Adipose tissue (tissue), 3 donors: ENCODE results near the gene DNAJC1. TPM values are rescaled to one million over a fixed set of nuclear protein-coding genes. Genes with fewer than 3 reads are reported as not detected.
"Not testable (repeated sequence)": the region's sequence is repeated elsewhere in the genome, so short reads cannot be mapped to it uniquely, and the experiment has no call there.

Experiments used
- H3K27ac ChIP-seq: one replicate; pipeline ENCODE4 v1.5.1; 2013; ENCODE audit warnings: low read depth, low read length
- WGBS, 3 donors: extraction: QIAGEN DNeasy Blood & Tissue Kit; methylation state at CpG; one replicate each; pipeline ENCODE4 v1.1.7; 2013; 5-methylcytosine and 5-hydroxymethylcytosine counted together
- polyA plus RNA-seq, 3 donors: library from polyadenylated mRNA; stranded (reverse); fragments of 200-250 nt; gene quantifications; one replicate each; pipeline ENCODE4 v1.2.3, GENCODE V29; 2013
- donor health status: healthy with polysubstance abuse.
- donor health status: Bipolar disorder and iron deficiency.
- donor health status: healthy.

DNAJC1 gene
- polyA plus RNA-seq, 3 donors: 22.8 to 37.4 (median 23.1) TPM

DNA sequence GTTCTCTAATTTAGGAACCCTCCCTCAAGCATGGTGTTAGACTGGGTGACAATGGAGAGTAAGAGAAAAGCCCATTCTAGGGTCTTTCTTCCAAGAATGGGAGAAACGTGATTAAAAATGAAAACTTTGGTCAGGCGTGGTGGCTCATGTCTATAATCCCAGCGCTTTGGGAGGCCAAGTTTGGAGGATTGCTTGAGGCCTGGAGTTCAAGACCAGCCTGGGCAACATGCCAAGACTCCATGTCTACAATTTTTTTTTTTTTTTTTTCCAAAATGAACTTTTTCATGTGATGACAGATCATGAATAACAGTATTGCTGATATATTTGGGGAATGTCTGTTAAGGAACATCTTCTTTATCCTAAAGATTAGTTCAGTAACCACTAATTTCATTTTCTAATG is 274.9 kb downstream of the DNAJC1 start:
- H3K27ac ChIP-seq: no peak overlapping the region
- WGBS, 3 donors: 93 to 97% (median 96%) methylated on average over 3 of the region's 3 CpGs

GRCh38 chr10:21727452-21728168 is 275.9 kb downstream of the DNAJC1 start:
- WGBS, 3 donors: 33 to 46% (median 46%) methylated on average over 13 of the region's 13 CpGs
- H3K27ac ChIP-seq: no peak overlapping the region

DNA sequence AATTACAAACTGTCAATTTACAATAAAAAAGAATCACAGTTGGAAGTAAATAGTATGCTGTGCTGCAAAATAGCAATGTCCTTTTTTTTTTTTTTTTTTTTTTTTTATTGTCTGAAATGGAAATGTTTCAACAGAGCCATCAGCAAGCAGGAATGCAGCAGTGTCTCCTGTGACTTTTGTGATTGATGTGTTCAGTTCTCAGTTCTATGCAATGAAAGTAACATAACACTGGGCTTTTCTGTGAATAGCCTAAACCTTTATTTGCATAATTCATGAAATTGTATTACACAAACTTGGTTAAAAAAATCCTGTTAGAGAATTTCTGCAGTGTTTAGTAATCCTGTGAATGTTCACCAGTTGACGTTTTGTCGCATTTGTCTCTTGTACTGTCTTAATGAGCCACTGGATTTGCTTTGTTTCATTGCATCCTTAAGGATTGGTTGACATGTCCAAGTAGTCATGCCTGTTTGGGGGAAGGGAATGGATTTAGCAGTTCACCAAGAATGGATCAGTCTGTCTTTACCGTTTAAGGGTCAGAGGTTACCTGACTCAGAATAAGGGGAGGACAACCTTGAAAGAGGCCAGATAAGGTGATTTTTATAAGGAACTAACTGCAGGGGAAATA is 276.8 kb downstream of the DNAJC1 start:
- WGBS, 3 donors: 66 to 69% (median 69%) methylated on average over 3 of the region's 3 CpGs
- no peak overlapping the region for H3K27ac ChIP-seq

GRCh38 chr10:21724687-21725367 is 278.7 kb downstream of the DNAJC1 start:
- WGBS, 3 donors: 2 to 9% (median 2%) methylated on average over 4 of the region's 4 CpGs
- H3K27ac ChIP-seq: no peak overlapping the region

- no peak overlapping the region for H3K27ac ChIP-seq
- 46 to 73% (median 47%) methylated on average over 7 of the region's 7 CpGs for WGBS, 3 donors
Measured at GRCh38 chr10:21724020-21724589, 279.4 kb downstream of the DNAJC1 start.

DNA sequence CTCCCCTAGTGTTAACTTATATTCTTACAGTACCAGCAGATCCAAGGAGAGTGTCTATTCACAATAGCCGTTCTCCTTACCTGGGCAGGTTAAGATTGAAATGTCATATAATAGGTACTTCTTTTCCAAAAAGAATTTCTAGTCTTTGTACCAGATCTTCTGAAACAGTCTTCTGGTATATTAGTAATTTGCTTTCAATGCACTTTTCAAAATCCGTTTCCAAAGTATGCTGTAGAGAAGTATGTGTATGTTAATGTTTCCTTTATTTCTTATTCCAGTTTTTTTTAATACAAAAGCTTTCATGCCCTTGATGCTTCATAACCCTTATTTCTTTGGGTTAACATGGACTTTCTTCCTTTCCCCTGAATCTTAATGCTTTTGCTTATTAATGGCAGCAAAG is 281.3 kb downstream of the DNAJC1 start:
- H3K27ac ChIP-seq: no peak overlapping the region
- 95 to 100% (median 97%) methylated on average over 2 of the region's 2 CpGs for WGBS, 3 donors

GRCh38 chr10:21721000-21721665 is 282.4 kb downstream of the DNAJC1 start:
- WGBS, 3 donors: 81 to 83% (median 82%) methylated on average over 6 of the region's 6 CpGs
- H3K27ac ChIP-seq: no peak overlapping the region

DNA sequence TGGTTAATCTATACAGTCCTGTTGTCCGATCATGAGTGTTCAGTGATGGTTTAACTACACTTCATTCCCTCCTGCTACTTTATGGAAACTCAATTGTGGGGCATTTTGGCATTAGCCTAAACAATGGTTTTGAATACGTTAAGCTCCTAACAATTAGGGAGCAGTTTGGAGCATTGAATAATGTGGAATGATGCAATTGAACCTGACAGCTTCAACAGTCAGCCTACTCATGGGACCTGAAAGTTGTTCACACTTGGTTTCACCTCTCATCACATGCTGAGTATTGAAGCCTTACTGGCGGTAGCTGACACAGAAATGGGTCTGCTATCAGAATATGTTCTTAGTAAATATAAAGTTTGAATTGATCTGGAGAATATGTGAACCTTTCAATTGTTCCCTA is 283.4 kb downstream of the DNAJC1 start:
- no peak overlapping the region for H3K27ac ChIP-seq
- 75 to 86% (median 85%) methylated on average over 3 of the region's 3 CpGs for WGBS, 3 donors

DNA sequence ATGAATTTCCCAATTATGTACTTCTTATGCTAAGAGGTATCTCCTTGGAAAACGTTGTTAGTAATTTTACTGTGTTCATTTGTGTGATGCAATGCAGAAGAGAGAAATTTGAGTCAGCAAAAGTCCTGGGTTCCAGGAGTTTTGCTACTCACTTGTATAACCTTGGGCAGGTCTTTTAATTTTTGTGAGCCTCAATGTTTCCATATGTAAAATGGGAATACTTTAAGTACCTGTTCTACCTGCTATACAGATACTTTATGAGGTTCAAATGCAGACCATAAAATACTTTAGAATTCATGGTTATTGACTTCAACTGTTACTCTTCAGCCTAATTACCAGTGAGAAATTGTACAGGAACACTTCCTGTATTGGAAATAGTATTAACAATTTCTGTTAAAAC is 284.0 kb downstream of the DNAJC1 start:
- no peak overlapping the region for H3K27ac ChIP-seq
- 41 to 71% (median 48%) methylated on average over 1 of the region's 1 CpG for WGBS, 3 donors

- H3K27ac ChIP-seq: not testable (repeated sequence)
- 89 to 100% (median 97%) methylated on average over 2 to 3 of the region's 3 CpGs for WGBS, 3 donors
Measured at GRCh38 chr10:21717437-21718054, 286.0 kb downstream of the DNAJC1 start.

DNA sequence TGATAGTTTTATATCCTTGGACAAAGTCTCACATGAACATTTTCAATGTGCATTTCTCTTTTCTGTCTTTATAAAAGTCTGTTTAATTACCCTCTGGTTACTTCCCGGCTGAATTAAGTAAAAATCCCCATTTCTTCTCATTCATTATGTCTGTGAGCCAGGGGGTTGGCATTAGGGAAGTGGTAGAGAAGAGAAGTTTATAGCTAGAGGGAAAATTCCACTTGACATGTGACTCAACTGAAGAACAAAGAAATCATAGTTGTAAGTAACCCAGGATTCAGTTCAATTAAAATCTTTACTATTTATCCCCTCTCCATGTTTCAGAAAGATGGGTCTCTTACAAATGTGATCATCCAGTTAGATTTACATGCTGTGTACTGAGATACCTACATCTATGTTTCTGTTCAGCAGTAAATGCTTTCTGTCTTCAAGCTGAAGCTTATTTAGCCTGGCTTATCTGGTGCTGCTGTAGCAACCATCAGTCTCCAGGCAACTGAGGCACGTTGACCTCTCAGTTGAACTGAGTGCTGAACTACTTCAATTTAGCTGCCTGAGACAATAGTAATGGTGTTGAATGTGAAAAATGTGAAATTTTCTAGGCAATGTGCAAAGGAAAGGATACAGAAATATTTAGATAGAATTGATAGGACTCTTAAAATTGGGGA is 287.9 kb downstream of the DNAJC1 start:
- WGBS, 3 donors: 58 to 70% (median 61%) methylated on average over 2 of the region's 2 CpGs
- no peak overlapping the region for H3K27ac ChIP-seq

DNA sequence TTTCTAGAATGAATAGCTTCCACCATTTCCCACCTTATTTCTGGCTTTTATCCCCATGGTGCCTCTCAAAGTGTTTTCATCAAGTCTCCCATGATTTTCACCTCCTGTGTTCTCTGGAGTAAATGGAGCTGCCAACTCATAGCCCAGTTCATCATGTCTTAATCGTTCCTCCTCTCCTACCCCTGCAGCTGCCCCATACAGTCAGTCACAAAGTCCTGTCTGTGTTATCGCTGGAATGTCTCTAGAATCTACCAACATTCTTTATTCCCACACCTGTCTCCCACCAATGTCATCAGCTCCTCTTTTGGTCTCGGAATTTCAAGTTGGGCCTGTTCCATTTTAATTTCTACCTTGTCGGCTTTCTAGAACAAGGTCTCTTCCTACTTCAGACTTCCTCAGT is 290.6 kb downstream of the DNAJC1 start:
- H3K27ac ChIP-seq: no peak overlapping the region
- WGBS, 3 donors: 85 to 93% (median 91%) methylated on average over 4 of the region's 4 CpGs

- WGBS, 3 donors: 80 to 97% (median 89%) methylated on average over 3 of the region's 3 CpGs
Measured at GRCh38 chr10:21707498-21707897, 296.0 kb downstream of the DNAJC1 start.

More at GRCh38 chr10:21707498-21707897, 296.0 kb downstream of the DNAJC1 start:
- no peak overlapping the region for H3K27ac ChIP-seq

Other genes with a start within 250 kb of the DNAJC1 start
- gene EBLN1, start 214.3 kb upstream of the DNAJC1 start, polyA plus RNA-seq: not detected